HG03095 (cell line): ENCODE data around the gene GPR85.
"Not testable (repeated sequence)": the region's sequence is repeated elsewhere in the genome, so short reads cannot be mapped to it uniquely, and the experiment has no call there.

Source experiments
- ATAC-seq: cut with Tn5 transposase; IDR thresholded peaks from one replicate; pipeline ENCODE4 v1.9.1; 2021; ENCODE audit warnings: moderate library complexity; ENCODE audit not compliant: unreplicated experiment

Gene GPR85

GRCh38 chr7:113086431-113086888, at the start of gene GPR85:
Gene GPR85 (minus strand): TSS chr7:113086827. CDS start chr7:113084721, 2,106 bp downstream.
- ATAC-seq, result peak; percentile 58

- no peak for ATAC-seq
Observed at GRCh38 chr7:113134025-113134424, 47.4 kb upstream of the GPR85 start.

GRCh38 chr7:113131367-113131766, 44.7 kb upstream of the GPR85 start:
- ATAC-seq, result no peak

- ATAC-seq, result no peak
Observed at GRCh38 chr7:113128031-113128430, 41.4 kb upstream of the GPR85 start.

GRCh38 chr7:113125728-113126127, 39.1 kb upstream of the GPR85 start:
- no peak for ATAC-seq

- ATAC-seq, result no peak
Observed at GRCh38 chr7:113122744-113123143, 36.1 kb upstream of the GPR85 start.

GRCh38 chr7:113120647-113121046, 34.0 kb upstream of the GPR85 start:
- ATAC-seq, result no peak

GRCh38 chr7:113119429-113119828, 32.8 kb upstream of the GPR85 start:
- ATAC-seq, result no peak

- peak; percentile 100 for ATAC-seq
Observed at GRCh38 chr7:113118074-113118959, 31.7 kb upstream of the GPR85 start, which contains the start of gene SMIM30. Gene SMIM30 (minus strand): TSS chr7:113118554. CDS start chr7:113117578, 976 bp downstream.

GRCh38 chr7:113117374-113117774, 30.7 kb upstream of the GPR85 start:
- not testable (repeated sequence) for ATAC-seq

GRCh38 chr7:113113912-113114311, 27.3 kb upstream of the GPR85 start:
- ATAC-seq, result no peak

- no peak for ATAC-seq
Observed at GRCh38 chr7:113109718-113110117, 23.1 kb upstream of the GPR85 start.

- no peak for ATAC-seq
Observed at GRCh38 chr7:113100121-113100603, 13.5 kb upstream of the GPR85 start.

GRCh38 chr7:113099284-113099919, 12.8 kb upstream of the GPR85 start:
- no peak for ATAC-seq

GRCh38 chr7:113094517-113095249, 8.1 kb upstream of the GPR85 start:
- ATAC-seq, result no peak

GRCh38 chr7:113093561-113093960, 6.9 kb upstream of the GPR85 start:
- ATAC-seq, result no peak

- ATAC-seq, result no peak
Observed at GRCh38 chr7:113092762-113093161, 6.1 kb upstream of the GPR85 start.

- no peak for ATAC-seq
Observed at GRCh38 chr7:113087071-113087998, 708 bp upstream of the GPR85 start.

GRCh38 chr7:113085781-113086390, 741 bp downstream of the GPR85 start:
- ATAC-seq, result peak; percentile 9
